IMR-90 (cell line): Measurements from ENCODE around the gene RAD18. TPM values are rescaled to one million over a fixed set of nuclear protein-coding genes. Genes with fewer than 3 reads are reported as not detected.
A peak's percentile ranks its signal among the peaks of the same experiment; 100 is the strongest.

Experiments used
- ATAC-seq: fragments of 200-7000 bp; cut with Tn5 transposase; 2 replicates; pipeline ENCODE4 v1.9.1; 2020; ENCODE audit warnings: low read depth, mild to moderate bottlenecking, moderate library complexity
- BruUV-seq: library from RNA; stranded (reverse); fragments of 400-500 nt; replicated peaks from 2 replicates; lab custom pipeline; 2021; lab: Mats Ljungman, UMichigan
- CTCF ChIA-PET: fragments of 300-600 bp; formaldehyde crosslinking; extraction: SDS; loops from one replicate; lab custom pipeline; 2021; ENCODE audit warnings: antibody characterized with exemption; lab: Yijun Ruan, JAX
- POLR2A ChIA-PET: fragments of 300-600 bp; sonication (Branson Sonifier 250); formaldehyde crosslinking; loops from one replicate; lab custom pipeline; 2022; ENCODE audit warnings: antibody characterized with exemption; ENCODE audit not compliant: unreplicated experiment; lab: Charles Lee
- DNase-seq: peaks from one replicate; pipeline ENCODE4 v3.0.0; 2013
- H2AFZ ChIP-seq: replicated peaks from 2 replicates; pipeline ENCODE3; 2013; ENCODE audit warnings: low read length, mild to moderate bottlenecking; ENCODE audit not compliant: poor library complexity
- H2AK5ac ChIP-seq: 2 replicates; pipeline ENCODE4 v1.6.1; 2013; ENCODE audit warnings: low read depth, low read length, inconsistent platforms
- H2AK9ac ChIP-seq: replicated peaks from 2 replicates; pipeline ENCODE3; 2013; ENCODE audit warnings: mild to moderate bottlenecking, low read depth, low read length, moderate library complexity; ENCODE audit not compliant: poor library complexity
- H2BK120ac ChIP-seq: 2 replicates; pipeline ENCODE4 v1.6.1; 2013; ENCODE audit warnings: low read depth, low read length, inconsistent platforms
- H2BK15ac ChIP-seq: 3 replicates; pipeline ENCODE4 v1.6.1; 2013; ENCODE audit warnings: low read depth, low read length, inconsistent platforms
- H2BK20ac ChIP-seq: 2 replicates; pipeline ENCODE4 v1.6.1; 2013; ENCODE audit warnings: low read depth, mild to moderate bottlenecking, inconsistent platforms, low read length, moderate library complexity
- H2BK5ac ChIP-seq: 2 replicates; pipeline ENCODE4 v1.6.1; 2013; ENCODE audit warnings: mild to moderate bottlenecking, low read depth, low read length, inconsistent platforms; ENCODE audit not compliant: poor library complexity, severe bottlenecking
- H3K14ac ChIP-seq: replicated peaks from 2 replicates; pipeline ENCODE4 v1.6.1; 2013; ENCODE audit warnings: low read depth, low read length, inconsistent platforms
- H3K18ac ChIP-seq: 2 replicates; pipeline ENCODE4 v1.6.1; 2013; ENCODE audit warnings: low read depth, low read length, control low read depth
- H3K23ac ChIP-seq: 2 replicates; pipeline ENCODE4 v1.6.1; 2013; ENCODE audit warnings: low read depth, low read length, inconsistent platforms
- H3K27ac ChIP-seq: 2 replicates; pipeline ENCODE4 v1.5.1; 2013; ENCODE audit warnings: mild to moderate bottlenecking, control low read depth, low read length; ENCODE audit not compliant: insufficient read depth
- H3K27me3 ChIP-seq: 2 replicates; pipeline ENCODE4 v1.6.1; 2013; ENCODE audit warnings: low read length; ENCODE audit not compliant: control insufficient read depth, insufficient read depth
- H3K36me3 ChIP-seq: 2 replicates; pipeline ENCODE4 v1.6.1; 2013; ENCODE audit warnings: low read length, mixed read lengths; ENCODE audit not compliant: control insufficient read depth, insufficient read depth
- H3K4ac ChIP-seq: 2 replicates; pipeline ENCODE4 v1.6.1; 2013; ENCODE audit warnings: low read depth, low read length, inconsistent platforms
- H3K4me1 ChIP-seq: 2 replicates; pipeline ENCODE4 v1.6.1; 2013; ENCODE audit warnings: low read length, mixed read lengths; ENCODE audit not compliant: control insufficient read depth, insufficient read depth
- H3K4me2 ChIP-seq: 2 replicates; pipeline ENCODE4 v1.6.1; 2013; ENCODE audit warnings: low read depth, mild to moderate bottlenecking, control low read depth, low read length, moderate library complexity
- H3K4me3 ChIP-seq: 2 replicates; pipeline ENCODE4 v1.5.1; 2013; ENCODE audit warnings: low read depth, mild to moderate bottlenecking, control low read depth, low read length, moderate library complexity; ENCODE audit not compliant: insufficient read depth
- H3K56ac ChIP-seq: 2 replicates; pipeline ENCODE4 v1.6.1; 2013; ENCODE audit warnings: low read length, inconsistent platforms; ENCODE audit not compliant: insufficient read depth; ENCODE audit errors: extremely low read depth
- H3K79me1 ChIP-seq, 2 experiments: 2 replicates each; pipeline ENCODE4 v1.6.1; 2013; ENCODE audit warnings: low read length in 2 of 2, inconsistent platforms in 1 of 2, low read depth in 1 of 2
- H3K9ac ChIP-seq: 2 replicates; pipeline ENCODE4 v1.6.1; 2013; ENCODE audit warnings: low read depth, low read length, control low read depth
- H3K9me1 ChIP-seq: 2 replicates; pipeline ENCODE4 v1.6.1; 2013; ENCODE audit warnings: low read length, inconsistent platforms; ENCODE audit not compliant: insufficient read depth
- H3K9me3 ChIP-seq: 2 replicates; pipeline ENCODE4 v1.6.1; 2013; ENCODE audit warnings: low read length; ENCODE audit not compliant: control insufficient read depth, insufficient read depth
- H4K20me1 ChIP-seq: 2 replicates; pipeline ENCODE4 v1.6.1; 2013; ENCODE audit warnings: low read length, inconsistent platforms; ENCODE audit not compliant: insufficient read depth
- H4K5ac ChIP-seq: 2 replicates; pipeline ENCODE4 v1.6.1; 2013; ENCODE audit warnings: mild to moderate bottlenecking, low read depth, low read length, control low read depth
- H4K8ac ChIP-seq, 2 experiments: 2 replicates each; pipeline ENCODE4 v1.6.1; 2013; ENCODE audit warnings: low read depth in 2 of 2, low read length in 2 of 2, control low read depth in 1 of 2, inconsistent platforms in 1 of 2
- H4K91ac ChIP-seq: 2 replicates; pipeline ENCODE4 v1.6.1; 2013; ENCODE audit warnings: low read depth, low read length, inconsistent platforms; ENCODE audit not compliant: insufficient read depth
- BHLHE40 ChIP-seq: fragments of 150-350 bp; IDR thresholded peaks from 2 replicates; pipeline ENCODE4 v1.6.1; 2016; ENCODE audit warnings: mild to moderate bottlenecking, low read depth, low read length
- CEBPB ChIP-seq: IDR thresholded peaks from 2 replicates; pipeline ENCODE4 v1.6.1; 2012; ENCODE audit warnings: low read depth, low read length, improper control_type of control experiment
- CHD1 ChIP-seq: IDR thresholded peaks from 2 replicates; pipeline ENCODE4 v1.6.1; 2012; ENCODE audit warnings: low read depth, low read length, improper control_type of control experiment
- CTCF ChIP-seq: conservative IDR thresholded peaks from 2 replicates; pipeline ENCODE4 v1.5.1; 2012; ENCODE audit warnings: mild to moderate bottlenecking, low read depth, low read length, improper control_type of control experiment
- ELK1 ChIP-seq: fragments of 150-350 bp; IDR thresholded peaks from 2 replicates; pipeline ENCODE4 v1.6.1; 2016; ENCODE audit warnings: low read depth, mild to moderate bottlenecking, low read length, moderate library complexity, borderline replicate concordance
- FOS ChIP-seq: fragments of 150-350 bp; IDR thresholded peaks from 2 replicates; pipeline ENCODE4 v1.6.1; 2016; ENCODE audit warnings: low read depth, low read length
- MAFK ChIP-seq: IDR thresholded peaks from 2 replicates; pipeline ENCODE4 v1.6.1; 2012; ENCODE audit warnings: low read depth, low read length, improper control_type of control experiment
- MAZ ChIP-seq: IDR thresholded peaks from 2 replicates; pipeline ENCODE4 v1.6.1; 2012; ENCODE audit warnings: low read depth, mild to moderate bottlenecking, low read length, improper control_type of control experiment, moderate library complexity, borderline replicate concordance
- MXI1 ChIP-seq: IDR thresholded peaks from 2 replicates; pipeline ENCODE4 v1.6.1; 2012; ENCODE audit warnings: low read depth, mild to moderate bottlenecking, low read length, moderate library complexity, borderline replicate concordance
- NFE2L2 ChIP-seq: fragments of 150-350 bp; IDR thresholded peaks from 2 replicates; pipeline ENCODE4 v1.6.1; 2016; ENCODE audit warnings: low read depth, mild to moderate bottlenecking, low read length
- POLR2A ChIP-seq: IDR thresholded peaks from 2 replicates; pipeline ENCODE4 v1.6.1; 2012; ENCODE audit warnings: mild to moderate bottlenecking, low read depth, low read length
- RAD21 ChIP-seq: IDR thresholded peaks from 2 replicates; pipeline ENCODE4 v1.6.1; 2012; ENCODE audit warnings: low read length, improper control_type of control experiment
- RCOR1 ChIP-seq: IDR thresholded peaks from 2 replicates; pipeline ENCODE4 v1.6.1; 2012; ENCODE audit warnings: mild to moderate bottlenecking, low read length, improper control_type of control experiment; ENCODE audit not compliant: insufficient replicate concordance
- RFX5 ChIP-seq: IDR thresholded peaks from 2 replicates; pipeline ENCODE4 v1.8.0; 2012; ENCODE audit warnings: low read depth, mild to moderate bottlenecking, low read length, moderate library complexity
- SMC3 ChIP-seq: fragments of 150-350 bp; IDR thresholded peaks from 2 replicates; pipeline ENCODE4 v1.6.1; 2016; ENCODE audit warnings: low read depth, mild to moderate bottlenecking, antibody characterized with exemption, low read length, moderate library complexity
- USF2 ChIP-seq: fragments of 150-350 bp; IDR thresholded peaks from 2 replicates; pipeline ENCODE4 v1.6.1; 2017; ENCODE audit warnings: mild to moderate bottlenecking, antibody characterized with exemption, low read length, low read depth
- WGBS, 2 experiments: methylation state at CpG; one replicate each; pipeline versions ENCODE4 v1.1.5 to v1.1.7; 2013; ENCODE audit warnings: missing lambda C conversion rate in 2 of 2; ENCODE audit not compliant: insufficient read length in 1 of 2; ENCODE audit errors: extremely low coverage in 2 of 2; 5-methylcytosine and 5-hydroxymethylcytosine counted together
- dilution Hi-C: fragments of 300-500 bp; cut with HindIII; formaldehyde crosslinking; loops from one replicate; pipeline ENCODE4 v1.14.3; 2018; ENCODE audit warnings: low sequenced_read_pairs; ENCODE audit not compliant: unreplicated experiment
- in situ Hi-C: fragments of 300-500 bp; cut with MboI; formaldehyde crosslinking; loops from 3 replicates; pipeline ENCODE4 v1.14.3; 2019; ENCODE audit warnings: low sequenced_read_pairs, inconsistent platforms, mixed read lengths
- intact Hi-C: fragments of 100-400 bp; cut with micrococcal nuclease; formaldehyde crosslinking; loops from 2 replicates; pipeline ENCODE4 v1.10.0; 2022
- polyA plus RNA-seq, 3 experiments: library from polyadenylated mRNA; depleted of rRNA; stranded (reverse); fragments of >200 nt; gene quantifications; 2 replicates each; pipeline ENCODE4 v1.2.3, GENCODE V29; 2012; ENCODE audit warnings: low replicate concordance in 1 of 3
- total RNA-seq: library from RNA; depleted of rRNA; stranded (reverse); fragments of >200 nt; gene quantifications from 2 replicates; pipeline ENCODE4 v1.2.3, GENCODE V29; 2012

The RAD18 gene
- total and polyA plus RNA-seq, 2 of the 4 experiments (the other 2 are of a cell fraction), result 8.2 to 17.2 TPM

- ChIA-PET POLR2A (no interaction called here), CTCF (no interaction called here)
- no peak overlapping the region for H4K5ac ChIP-seq
- H3K4me1 ChIP-seq, result no peaks in the 10 kb centered on the region
- H2BK20ac ChIP-seq, result no peak overlapping the region
- no peak overlapping the region for H2AK5ac ChIP-seq
- no TSS peak for BruUV-seq
- no peak overlapping the region for H2AFZ ChIP-seq
- H3K18ac ChIP-seq, result no peak overlapping the region
- H2BK120ac ChIP-seq, result no peak overlapping the region
- no peak overlapping the region for H3K4ac ChIP-seq
- 0 out of 2 replicates have a peak, but pooled peaks cover 1% of the 10 kb centered on the region for H3K36me3 ChIP-seq
- H4K91ac ChIP-seq, result no peak overlapping the region
- 0 out of 2 replicates have a peak, but pooled peaks cover 3% of the 10 kb centered on the region for H3K9me1 ChIP-seq
- H2AK9ac ChIP-seq, result no peak overlapping the region
- H3K56ac ChIP-seq, result no peak overlapping the region
- in situ Hi-C loops, result no loop called here
- peaks cover 0 to 6% of the 10 kb centered on the region in 2 experiments; a peak in 1 of 4 replicates for H3K79me1 ChIP-seq
- no peak overlapping the region for H3K27ac ChIP-seq
- DNase-seq, result peak; percentile 11
- no peak overlapping the region for H2BK5ac ChIP-seq
- H3K9ac ChIP-seq, result no peak overlapping the region
- H4K8ac ChIP-seq, result no peak overlapping the region
- no peaks in the 10 kb centered on the region for H3K27me3 ChIP-seq
- no peak overlapping the region for H2BK15ac ChIP-seq
- no peak overlapping the region for H3K4me3 ChIP-seq
- intact Hi-C loops, result no loop called here
- whole genome bisulfite sequencing, 2 experiments, result no CpG with 5 or more reads among the region's 4 CpGs
- no peak overlapping the region for H3K4me2 ChIP-seq
- TF ChIP-seq USF2, result no peak
- TF ChIP-seq ELK1, result no peak
- no peak for TF ChIP-seq SMC3
- no peak for TF ChIP-seq RCOR1
- no peak for TF ChIP-seq FOS
- TF ChIP-seq MAZ, result no peak
- no peak for TF ChIP-seq CHD1
- no peak for TF ChIP-seq MAFK
- no peak for TF ChIP-seq POLR2A
- TF ChIP-seq CEBPB, result no peak
- no peak for TF ChIP-seq RAD21
- no peak for TF ChIP-seq CTCF
- no peak for TF ChIP-seq BHLHE40
- no peak for TF ChIP-seq RFX5
- no peak for TF ChIP-seq MXI1
- TF ChIP-seq NFE2L2, result no peak
- no peak overlapping the region for H3K23ac ChIP-seq
- H3K9me3 ChIP-seq, result no peaks in the 10 kb centered on the region
- no peaks in the 10 kb centered on the region for H4K20me1 ChIP-seq
- dilution Hi-C loops, result no loop called here
- no peak for ATAC-seq
- no peak overlapping the region for H3K14ac ChIP-seq
These were observed 48.8 kb downstream of the RAD18 start for GRCh38 chr3:8914491-8914890.
